ENCODE measurements around the gene GAS2.

Gene GAS2

GRCh38 chr11:22725079-22725478, 58.7 kb downstream of the GAS2 start:
- no peak for DNase-seq

GRCh38 chr11:22728600-22729389, 62.4 kb downstream of the GAS2 start:
- no peak for DNase-seq

GRCh38 chr11:22730319-22730718, 63.9 kb downstream of the GAS2 start:
- no peak for DNase-seq

DNA sequence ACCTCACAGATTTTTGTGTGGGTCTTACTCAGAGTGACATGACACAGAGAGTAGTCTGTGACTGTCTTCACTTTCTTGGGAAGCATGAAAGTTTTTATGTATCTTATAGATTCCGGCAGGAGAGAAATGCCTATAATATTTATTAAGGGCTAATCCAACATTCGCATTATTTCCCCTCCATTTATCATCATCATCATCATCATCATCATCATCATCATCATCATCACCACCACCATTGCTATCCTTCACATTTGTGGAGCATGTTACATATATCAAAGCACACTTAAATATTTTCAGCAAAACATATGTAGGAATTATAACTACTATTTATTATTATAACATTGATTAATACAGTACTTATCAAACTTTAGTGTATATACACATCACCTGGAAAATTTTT, 66.2 kb downstream of the GAS2 start:
- no peak for DNase-seq

DNA sequence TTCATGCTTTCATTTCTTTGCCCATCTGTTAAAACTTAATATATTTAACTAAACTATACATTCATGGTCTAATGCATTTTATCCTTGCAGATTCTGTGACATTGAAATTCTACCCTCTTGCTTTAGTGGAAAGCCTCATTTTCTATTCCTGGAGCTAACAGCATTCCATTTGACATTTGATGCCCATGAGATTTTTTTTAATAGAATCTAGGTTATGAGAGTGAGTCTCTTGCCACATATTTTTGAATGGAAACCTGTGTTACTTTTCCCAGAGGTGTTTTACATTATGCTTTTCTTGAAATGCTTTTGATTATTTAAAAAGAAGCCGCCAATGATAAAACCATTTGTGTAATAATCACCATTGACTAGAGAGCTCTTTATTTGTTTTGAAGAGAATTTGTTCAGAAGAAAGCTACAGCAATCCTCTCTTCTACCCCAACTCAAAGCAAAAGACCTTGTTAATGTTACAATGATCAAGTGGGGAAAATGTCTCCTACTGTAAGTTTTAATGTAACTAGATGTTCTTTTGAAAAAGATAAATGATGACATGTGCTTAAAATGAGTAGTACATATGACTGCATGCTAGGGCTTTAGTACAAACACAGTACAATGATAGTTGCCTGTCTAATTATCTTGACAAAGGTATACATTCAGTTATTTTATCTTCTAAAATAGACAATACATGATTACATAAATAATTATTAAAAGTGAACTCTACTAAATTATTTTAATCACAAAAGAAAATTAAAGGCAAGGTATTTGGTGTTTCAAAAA, 67.3 kb downstream of the GAS2 start:
- DNase-seq, result no peak

DNA sequence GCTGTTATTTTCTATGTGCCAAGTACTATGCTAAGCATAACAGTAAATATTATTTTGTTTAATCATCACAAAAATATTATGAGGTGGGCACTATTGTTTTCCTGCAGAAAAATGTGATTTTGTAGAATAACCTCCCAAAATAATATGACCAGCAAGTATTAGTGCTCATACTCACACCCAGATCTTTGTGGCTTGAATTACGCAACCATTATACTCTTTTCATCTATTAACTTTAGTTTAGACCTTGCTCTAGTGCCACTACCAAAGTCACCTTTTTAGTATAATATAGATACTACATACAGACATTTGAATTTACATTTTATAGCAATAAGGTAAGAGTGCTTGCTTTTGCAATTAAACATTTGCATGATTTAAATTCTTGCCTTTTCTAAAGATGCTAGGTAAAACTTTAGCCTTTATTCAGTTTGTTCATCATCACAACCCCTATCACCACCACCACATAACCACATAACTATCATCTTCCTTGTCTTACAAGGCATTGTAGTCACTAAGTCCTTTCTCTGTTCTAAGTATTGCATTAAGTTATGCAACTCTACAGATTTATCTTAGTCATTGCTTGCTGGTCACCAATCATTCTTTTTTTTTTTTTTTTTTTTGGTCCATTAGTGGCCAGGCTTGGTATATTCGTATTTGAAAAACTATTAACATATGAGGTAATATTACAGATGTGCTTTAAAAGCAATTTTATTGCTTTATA, 68.4 kb downstream of the GAS2 start:
- DNase-seq, result no peak

- DNase-seq, result no peak
Observed at GRCh38 chr11:22742157-22742613, 75.8 kb downstream of the GAS2 start.

GRCh38 chr11:22749536-22749935, 83.1 kb downstream of the GAS2 start:
- no peak for DNase-seq

- no peak for DNase-seq
Observed at GRCh38 chr11:22752908-22753310, 86.5 kb downstream of the GAS2 start.

GRCh38 chr11:22753416-22753815, 87.0 kb downstream of the GAS2 start:
- no peak for DNase-seq

DNA sequence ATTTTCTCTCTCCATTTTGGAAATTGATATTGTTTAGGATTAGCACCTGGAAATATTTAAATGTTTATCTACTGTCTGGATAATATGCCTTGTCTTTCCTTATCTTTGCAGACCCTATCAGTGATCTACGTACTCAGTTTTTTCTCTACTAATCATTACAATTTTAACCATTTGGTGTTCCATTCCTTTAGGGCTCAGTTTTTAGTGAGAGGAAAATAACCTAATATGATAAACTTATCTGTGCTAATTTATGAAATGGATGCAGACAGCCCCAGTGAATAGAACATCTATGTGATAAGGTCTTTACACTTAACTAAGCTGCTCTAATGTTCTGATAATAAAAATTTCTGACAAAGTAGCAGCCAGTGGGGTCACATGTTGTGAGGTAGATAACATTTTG, 94.7 kb downstream of the GAS2 start:
- DNase-seq, result no peak

DNA sequence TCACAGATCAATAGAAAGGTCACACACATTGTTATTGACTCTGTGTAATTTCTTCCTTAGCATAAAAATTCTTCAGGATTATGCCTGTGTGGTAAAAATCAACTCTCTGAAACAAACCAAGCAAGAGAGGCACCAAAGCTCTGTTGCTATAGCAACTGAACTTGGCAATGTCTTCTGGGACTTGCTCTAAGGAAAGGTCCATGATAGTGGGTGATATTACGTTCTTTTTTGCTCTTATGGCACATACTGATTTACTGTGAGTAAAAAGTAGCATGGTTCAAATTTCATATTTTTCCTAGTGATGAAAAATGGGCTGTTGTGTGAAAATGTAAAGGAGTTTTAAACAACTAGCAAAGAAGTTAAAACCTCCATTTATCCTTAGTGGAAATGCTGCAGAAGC, 96.8 kb downstream of the GAS2 start:
- no peak for DNase-seq

- no peak for DNase-seq
Observed at GRCh38 chr11:22764735-22765134, 98.3 kb downstream of the GAS2 start.

DNA sequence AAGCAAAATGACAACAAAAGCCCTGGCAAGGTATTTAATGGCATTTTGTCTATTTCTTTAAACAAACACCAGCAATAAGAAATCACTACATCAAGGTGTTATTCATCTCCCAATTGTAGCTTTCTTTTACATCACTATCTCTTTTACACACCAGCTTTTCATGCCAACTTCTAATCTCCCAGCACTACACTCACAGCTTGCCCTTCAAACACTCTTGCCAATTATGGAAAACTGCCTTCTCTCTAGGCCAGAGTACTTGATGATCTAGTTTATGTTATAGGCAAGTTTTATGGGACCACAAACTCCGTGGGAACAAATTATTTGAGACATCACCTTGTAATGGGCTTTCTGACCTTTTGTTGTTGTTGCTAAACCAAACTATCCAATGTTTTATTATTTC, 101.9 kb downstream of the GAS2 start:
- DNase-seq, result no peak

DNA sequence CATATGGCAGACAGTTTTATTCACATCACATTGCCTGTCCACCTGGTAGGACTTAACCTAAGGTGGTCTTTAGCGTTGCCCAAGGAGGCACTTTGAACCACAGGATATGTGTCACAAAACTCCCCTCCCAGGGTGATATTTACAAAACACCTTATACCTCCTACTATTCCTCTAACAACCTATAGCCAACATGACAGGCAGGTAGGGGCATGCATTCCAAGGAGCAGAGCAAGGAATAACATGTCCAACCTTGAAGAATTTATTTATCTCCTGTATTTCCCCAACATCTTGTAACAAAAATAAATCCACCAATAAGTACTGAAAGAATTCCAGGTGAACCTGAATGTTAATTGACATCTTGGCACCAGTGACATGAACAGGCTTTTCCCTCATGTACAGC, 102.7 kb downstream of the GAS2 start:
- DNase-seq, result no peak

GRCh38 chr11:22774716-22775115, 108.3 kb downstream of the GAS2 start:
- DNase-seq, result no peak

GRCh38 chr11:22775248-22775647, 108.8 kb downstream of the GAS2 start:
- no peak for DNase-seq

- peak in 1 of 51 donors; percentile 36 for DNase-seq
Observed at GRCh38 chr11:22778642-22779041, 112.2 kb downstream of the GAS2 start.

DNA sequence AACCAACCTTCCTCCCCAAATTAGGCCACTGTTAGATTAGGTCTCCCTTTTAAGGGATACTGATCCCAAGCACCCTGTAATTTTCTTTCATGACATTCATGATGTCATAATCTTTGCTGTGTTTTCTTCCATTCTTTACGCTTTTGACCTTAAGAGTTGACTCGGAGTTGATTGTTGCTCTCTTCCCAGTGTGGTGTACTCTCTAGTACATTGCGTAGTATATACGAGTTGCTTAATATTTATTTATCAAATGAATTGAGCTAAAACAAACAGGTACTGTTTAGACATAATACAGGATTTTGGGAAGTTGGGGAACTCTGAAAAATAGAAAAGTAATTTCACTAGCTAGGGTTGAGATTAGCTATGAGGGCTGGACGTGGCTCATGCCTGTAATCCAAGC, 113.4 kb downstream of the GAS2 start:
- DNase-seq, result no peak

DNA sequence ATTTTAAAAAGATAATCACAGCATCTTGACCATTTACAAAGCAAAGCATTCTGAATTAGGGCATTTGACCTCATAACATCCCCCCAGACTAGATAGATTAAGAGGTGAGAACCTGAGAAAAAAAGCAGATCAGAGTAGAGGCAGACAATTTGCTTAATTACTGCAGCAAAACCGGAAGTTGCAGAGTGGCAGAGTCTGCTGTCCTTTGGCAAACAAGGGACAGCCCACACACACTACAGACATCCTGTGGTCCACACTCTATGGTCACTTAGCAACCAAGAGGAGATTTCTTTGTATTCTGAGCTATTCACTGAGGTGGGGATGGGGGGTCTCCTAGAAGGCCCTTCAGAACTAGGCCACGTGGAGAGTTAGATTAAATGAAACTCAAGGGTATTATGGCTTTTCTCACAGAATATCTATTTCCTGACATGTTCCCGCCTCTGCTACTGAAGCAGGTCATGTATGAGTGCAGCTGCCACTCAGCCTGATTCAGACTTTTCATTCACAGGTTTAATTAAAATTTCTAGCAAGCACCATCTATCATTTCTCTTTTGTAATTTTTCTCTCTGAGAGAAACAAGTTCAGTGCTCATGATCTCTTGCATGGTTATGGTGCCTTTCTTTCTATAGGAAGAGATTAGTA, 114.7 kb downstream of the GAS2 start:
- DNase-seq, result peak in 1 of 51 donors; percentile 2

- peak in 1 of 51 donors; percentile 41 for DNase-seq
Observed at GRCh38 chr11:22785251-22785650, 118.8 kb downstream of the GAS2 start.

DNA sequence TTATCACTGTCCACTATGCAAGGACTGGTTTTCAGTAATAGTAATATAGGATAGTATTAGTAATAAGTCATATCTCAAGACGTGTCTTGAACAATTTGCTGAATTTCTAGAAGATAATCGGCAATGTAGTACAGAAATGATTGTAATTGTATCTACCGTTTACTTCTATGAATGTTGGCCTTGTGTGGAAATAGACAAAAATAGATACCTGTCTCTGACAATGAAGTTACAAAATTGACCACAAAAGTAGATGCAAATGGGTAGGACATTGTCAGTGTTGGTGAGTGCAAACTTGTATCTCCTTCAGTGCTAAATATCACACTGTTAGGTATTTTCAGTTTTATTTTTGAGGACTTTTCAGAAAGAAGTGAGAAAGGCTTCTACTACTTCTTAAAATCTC, 120.1 kb downstream of the GAS2 start:
- DNase-seq, result no peak

All from hypothalamus (tissue), 51 donors.